ENCODE data around the gene MTARC2. TPM values are rescaled to one million over a fixed set of nuclear protein-coding genes. Genes with fewer than 3 reads are reported as not detected.
A peak's percentile ranks its signal among the peaks of the same experiment; 100 is the strongest.
"Not testable (repeated sequence)": the region's sequence is repeated elsewhere in the genome, so short reads cannot be mapped to it uniquely, and the experiment has no call there.

The MTARC2 gene
- total RNA-seq, 4 donors from 2014 or later, result 24.3 to 40.5 (median 31.9) TPM

- WGBS, 2 donors, result 55 to 76% methylated on average over 7 of the region's 7 CpGs
- TF ChIP-seq POLR2A (IDR thresholded peaks at IDR 0.05), result no peak
- TF ChIP-seq CTCF (IDR thresholded peaks at IDR 0.05), result no peak
- TF ChIP-seq EP300 (IDR thresholded peaks at IDR 0.05), result no peak
- no peaks in the 10 kb centered on the region for H3K27me3 ChIP-seq
- H3K27ac ChIP-seq, result peak overlapping the region; percentile 2 to 81 (median 48)
- peaks cover 0 to 19% (median 2%) of the 10 kb centered on the region in 4 donors for H3K4me1 ChIP-seq
- no peaks in the 10 kb centered on the region for H3K9me3 ChIP-seq
- peak overlapping the region in 2 of 4 donors; percentile 7 to 38 for H3K4me3 ChIP-seq
- no peak for DNase-seq (ENCODE audit: low spot score in 2 of 2)
- H3K36me3 ChIP-seq, result no peaks in the 10 kb centered on the region
These were observed 15.5 kb upstream of the MTARC2 start for GRCh38 chr1:220732621-220733020.

GRCh38 chr1:220733086-220733601 is 15.0 kb upstream of the MTARC2 start:
- no peaks in the 10 kb centered on the region for H3K9me3 ChIP-seq
- 1% methylated on average over 15 of the region's 15 CpGs for WGBS, 2 donors
- H3K36me3 ChIP-seq, result no peaks in the 10 kb centered on the region
- H3K27ac ChIP-seq, result peak overlapping the region in 3 of 4 donors; percentile 24 to 81 (median 72)
- peaks cover 0 to 19% (median 2%) of the 10 kb centered on the region in 4 donors for H3K4me1 ChIP-seq
- TF ChIP-seq EP300 (IDR thresholded peaks at IDR 0.05) (peak in 1 of 2 donors; percentile 64), POLR2A (IDR thresholded peaks at IDR 0.05) (no peak), CTCF (IDR thresholded peaks at IDR 0.05) (peak; percentile 81 to 89 (median 88))
- H3K27me3 ChIP-seq, result no peaks in the 10 kb centered on the region
- peak; percentile 19 to 79 for DNase-seq (ENCODE audit: low spot score in 2 of 2)
- H3K4me3 ChIP-seq, result peak overlapping the region in 3 of 4 donors; percentile 7 to 38 (median 19)

- Histone ChIP-seq H3K4me1 (peaks cover 0 to 19% (median 2%) of the 10 kb centered on the region in 4 donors), H3K36me3 (no peaks in the 10 kb centered on the region), H3K27ac (no peak overlapping the region), H3K27me3 (no peaks in the 10 kb centered on the region), H3K4me3 (no peak overlapping the region), H3K9me3 (no peaks in the 10 kb centered on the region)
- 80% methylated on average over 11 of the region's 11 CpGs for WGBS, 2 donors
- DNase-seq (ENCODE audit: low spot score in 2 of 2), result no peak
- TF ChIP-seq EP300 (IDR thresholded peaks at IDR 0.05), result no peak
- no peak for TF ChIP-seq POLR2A (IDR thresholded peaks at IDR 0.05)
- no peak for TF ChIP-seq CTCF (IDR thresholded peaks at IDR 0.05)
These were observed 13.4 kb upstream of the MTARC2 start for GRCh38 chr1:220734571-220735326.

- not testable (repeated sequence) for H3K36me3 ChIP-seq; DNase-seq (ENCODE audit: low spot score in 2 of 2); H3K9me3 ChIP-seq; H3K4me3 ChIP-seq; H3K27ac ChIP-seq; H3K27me3 ChIP-seq
- 97 to 98% methylated on average over 7 of the region's 7 CpGs for WGBS, 2 donors
- H3K4me1 ChIP-seq, result peaks cover 0 to 19% (median 2%) of the 10 kb centered on the region in 4 donors
These were observed 11.8 kb upstream of the MTARC2 start for GRCh38 chr1:220736283-220736682.

GRCh38 chr1:220741349-220741748 is 6.8 kb upstream of the MTARC2 start:
- Histone ChIP-seq H3K27me3 (no peaks in the 10 kb centered on the region), H3K36me3 (no peaks in the 10 kb centered on the region), H3K27ac (no peak overlapping the region), H3K4me1 (no peaks in the 10 kb centered on the region), H3K9me3 (no peaks in the 10 kb centered on the region), H3K4me3 (no peak overlapping the region)
- TF ChIP-seq EP300 (IDR thresholded peaks at IDR 0.05), result no peak
- 46 to 54% methylated on average over 2 of the region's 2 CpGs for whole genome bisulfite sequencing, 2 donors
- no peak for DNase-seq (ENCODE audit: low spot score in 2 of 2)

- H3K4me3 ChIP-seq, result no peak overlapping the region
- TF ChIP-seq CTCF (IDR thresholded peaks at IDR 0.05) (no peak), POLR2A (IDR thresholded peaks at IDR 0.05) (no peak), EP300 (IDR thresholded peaks at IDR 0.05) (no peak)
- H3K9me3 ChIP-seq, result no peaks in the 10 kb centered on the region
- H3K4me1 ChIP-seq, result peaks cover 0 to 2% (median 0%) of the 10 kb centered on the region in 4 donors
- H3K36me3 ChIP-seq, result no peaks in the 10 kb centered on the region
- H3K27me3 ChIP-seq, result no peaks in the 10 kb centered on the region
- DNase-seq (ENCODE audit: low spot score in 2 of 2), result no peak
- no peak overlapping the region for H3K27ac ChIP-seq
- WGBS, 2 donors, result 100% methylated on average over 1 of the region's 1 CpG
These were observed 6.3 kb upstream of the MTARC2 start for GRCh38 chr1:220741825-220742224.
